GM12875 (cell line): ENCODE results near the gene SETD7.

ENCODE experiments used
- H3K4me3 ChIP-seq: one replicate; pipeline ENCODE4 v1.5.1; 2011; ENCODE audit warnings: low read depth, low read length, control low read depth
- CTCF ChIP-seq: IDR thresholded peaks from 2 replicates; pipeline ENCODE4 v1.5.1; 2011; ENCODE audit warnings: low read depth, mild to moderate bottlenecking, control low read depth, inconsistent platforms, low read length, moderate library complexity, borderline replicate concordance; ENCODE audit not compliant: insufficient read depth

Gene SETD7

DNA sequence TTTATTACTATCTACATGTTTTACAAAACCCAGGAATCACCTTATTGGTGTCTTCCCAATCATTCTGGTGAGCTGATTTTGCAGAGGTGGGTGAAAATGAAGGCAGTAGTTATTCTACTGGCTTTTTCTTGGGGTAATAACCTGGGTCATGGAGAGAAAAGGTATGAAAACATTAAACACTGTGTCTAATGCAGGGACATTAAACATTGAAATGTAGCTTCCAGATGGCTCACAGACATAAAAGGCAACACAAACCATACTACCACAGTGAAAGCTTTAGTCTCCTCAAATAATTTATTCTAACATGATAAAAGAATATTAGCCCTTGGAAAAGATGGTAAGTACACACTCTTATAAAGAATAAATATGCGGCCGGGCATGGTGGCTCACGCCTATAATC is 8.0 kb downstream of the SETD7 start:
- no peak overlapping the region for H3K4me3 ChIP-seq
- TF ChIP-seq CTCF: no peak

DNA sequence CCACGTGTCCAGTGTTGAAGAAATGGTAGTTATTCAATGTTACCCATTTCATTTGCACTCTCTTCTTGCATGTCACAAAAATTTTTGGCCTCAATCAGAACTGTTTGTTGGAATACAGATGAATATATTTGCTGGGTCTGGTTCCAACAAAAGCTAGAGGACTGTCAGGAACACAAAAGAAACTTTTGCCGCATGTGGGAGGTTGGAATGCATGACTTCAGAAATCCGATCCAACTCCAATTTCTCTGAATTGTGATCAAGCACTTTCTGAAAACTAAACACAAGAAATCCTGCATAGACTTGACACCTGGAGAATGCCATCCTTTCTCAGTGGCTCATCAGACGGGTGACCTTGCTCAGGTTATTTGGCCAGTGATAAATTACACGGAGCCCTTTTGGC is 15.4 kb downstream of the SETD7 start:
- no peak for TF ChIP-seq CTCF
- no peak overlapping the region for H3K4me3 ChIP-seq

- TF ChIP-seq CTCF: no peak
- H3K4me3 ChIP-seq: no peak overlapping the region
Observed at GRCh38 chr4:139540161-139540560, 15.9 kb downstream of the SETD7 start.

DNA sequence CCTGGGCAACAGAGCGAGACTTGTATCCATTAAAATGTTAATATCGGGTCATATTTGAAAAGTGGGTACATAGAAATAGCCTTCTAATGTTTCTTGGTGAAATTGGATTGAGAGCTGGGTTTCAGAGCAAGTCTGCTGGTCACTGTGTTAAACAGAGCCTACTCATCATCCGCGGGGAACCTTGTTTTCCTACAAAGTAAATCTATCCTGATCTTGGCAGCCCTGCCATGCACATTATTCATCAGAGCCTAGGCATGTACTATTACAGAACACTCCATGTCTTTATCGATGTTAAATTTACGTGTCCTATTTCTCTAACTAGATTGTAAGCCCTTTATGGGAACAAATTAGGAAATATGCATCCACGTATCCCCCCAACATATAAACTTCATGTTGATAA is 18.7 kb downstream of the SETD7 start:
- no peak for TF ChIP-seq CTCF
- no peak overlapping the region for H3K4me3 ChIP-seq

GRCh38 chr4:139535871-139536234 is 20.2 kb downstream of the SETD7 start:
- no peak overlapping the region for H3K4me3 ChIP-seq
- TF ChIP-seq CTCF: no peak

GRCh38 chr4:139535228-139535870 is 20.7 kb downstream of the SETD7 start:
- H3K4me3 ChIP-seq: no peak overlapping the region
- TF ChIP-seq CTCF: no peak

- no peak overlapping the region for H3K4me3 ChIP-seq
- TF ChIP-seq CTCF: no peak
Observed at GRCh38 chr4:139534287-139534950, 21.6 kb downstream of the SETD7 start.
